Cerebellar nuclear complex (tissue), 1 donor: ENCODE results near the gene CNOT10.

Source experiments
- DNase-seq, 2 experiments: peaks; one replicate each; lab custom pipeline; 2025; lab: John Stamatoyannopoulos, UW

The CNOT10 gene

DNA sequence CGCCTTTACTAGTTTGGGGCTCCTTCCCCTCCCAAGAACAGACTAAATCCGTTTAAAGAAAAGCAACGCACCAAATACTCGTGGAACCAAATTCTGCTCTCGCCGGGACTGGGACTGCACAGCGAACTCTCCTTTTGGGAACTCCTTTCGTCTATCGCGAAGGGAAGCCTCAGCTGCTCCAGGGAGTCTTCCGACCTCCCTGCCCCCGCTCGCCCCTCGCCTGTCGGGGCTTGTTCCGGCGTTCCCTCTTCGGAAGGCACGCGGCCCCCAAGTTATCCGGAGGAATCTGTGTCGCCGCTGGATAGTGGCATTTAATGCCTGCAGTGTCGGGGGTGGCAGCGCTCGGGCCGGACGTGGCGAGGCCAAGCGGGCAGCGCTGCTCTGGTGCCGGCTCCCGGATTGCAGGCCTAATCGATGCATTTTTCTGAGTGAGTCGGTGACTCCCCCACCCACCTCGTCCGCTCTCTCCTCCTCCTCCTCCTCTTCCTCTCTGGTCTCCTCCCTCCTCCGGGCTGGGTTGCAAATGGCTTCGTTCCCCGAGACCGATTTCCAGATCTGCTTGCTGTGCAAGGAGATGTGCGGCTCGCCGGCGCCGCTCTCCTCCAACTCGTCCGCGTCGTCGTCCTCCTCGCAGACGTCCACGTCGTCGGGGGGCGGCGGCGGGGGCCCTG is 132.7 kb downstream of the CNOT10 start, which contains the start of gene TRIM71:
TRIM71 (plus strand) TSS at position 440 of the 671 bp plus-strand sequence; CDS start at position 524, 84 bp downstream.
- no peak for DNase-seq

DNA sequence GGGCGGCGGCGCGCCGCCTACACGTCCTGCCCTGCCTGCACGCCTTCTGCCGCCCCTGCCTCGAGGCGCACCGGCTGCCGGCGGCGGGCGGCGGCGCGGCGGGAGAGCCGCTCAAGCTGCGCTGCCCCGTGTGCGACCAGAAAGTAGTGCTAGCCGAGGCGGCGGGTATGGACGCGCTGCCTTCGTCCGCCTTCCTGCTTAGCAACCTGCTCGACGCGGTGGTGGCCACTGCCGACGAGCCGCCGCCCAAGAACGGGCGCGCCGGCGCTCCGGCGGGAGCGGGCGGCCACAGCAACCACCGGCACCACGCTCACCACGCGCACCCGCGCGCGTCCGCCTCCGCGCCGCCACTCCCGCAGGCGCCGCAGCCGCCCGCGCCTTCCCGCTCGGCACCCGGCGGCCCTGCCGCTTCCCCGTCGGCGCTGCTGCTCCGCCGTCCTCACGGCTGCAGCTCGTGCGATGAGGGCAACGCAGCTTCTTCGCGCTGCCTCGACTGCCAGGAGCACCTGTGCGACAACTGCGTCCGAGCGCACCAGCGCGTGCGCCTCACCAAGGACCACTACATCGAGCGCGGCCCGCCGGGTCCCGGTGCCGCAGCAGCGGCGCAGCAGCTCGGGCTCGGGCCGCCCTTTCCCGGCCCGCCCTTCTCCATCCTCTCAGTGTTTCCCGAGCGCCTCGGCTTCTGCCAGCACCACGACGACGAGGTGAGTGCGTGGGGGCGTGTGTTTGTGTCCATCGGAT is 133.4 kb downstream of the CNOT10 start:
- no peak for DNase-seq

DNA sequence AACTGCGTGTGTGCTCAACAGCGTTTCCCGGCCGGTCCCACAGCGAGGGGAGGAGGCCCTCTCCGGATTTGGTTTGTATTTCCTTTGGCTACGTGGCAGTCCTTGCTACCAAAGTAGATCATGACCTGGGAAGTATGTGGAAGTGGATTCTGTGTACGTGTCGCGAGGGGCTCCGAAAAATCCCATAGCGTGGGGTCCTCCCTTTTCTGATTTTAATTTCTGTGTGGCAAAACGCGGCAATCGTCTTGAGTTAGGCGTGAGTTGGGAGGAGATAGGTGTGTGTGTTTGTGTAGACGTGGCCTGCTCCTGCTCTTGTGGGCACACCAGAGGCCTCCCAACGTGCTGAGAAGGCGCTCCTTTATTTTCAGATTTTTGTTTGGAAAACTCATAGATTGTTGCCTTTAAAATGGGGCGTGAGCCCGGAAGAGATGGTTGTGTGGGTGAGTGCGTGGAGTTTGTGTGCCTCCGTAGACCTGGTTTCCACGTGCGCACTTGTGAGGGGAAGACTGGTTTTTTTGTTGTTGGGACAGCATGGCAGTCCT is 134.1 kb downstream of the CNOT10 start:
- no peak for DNase-seq

DNA sequence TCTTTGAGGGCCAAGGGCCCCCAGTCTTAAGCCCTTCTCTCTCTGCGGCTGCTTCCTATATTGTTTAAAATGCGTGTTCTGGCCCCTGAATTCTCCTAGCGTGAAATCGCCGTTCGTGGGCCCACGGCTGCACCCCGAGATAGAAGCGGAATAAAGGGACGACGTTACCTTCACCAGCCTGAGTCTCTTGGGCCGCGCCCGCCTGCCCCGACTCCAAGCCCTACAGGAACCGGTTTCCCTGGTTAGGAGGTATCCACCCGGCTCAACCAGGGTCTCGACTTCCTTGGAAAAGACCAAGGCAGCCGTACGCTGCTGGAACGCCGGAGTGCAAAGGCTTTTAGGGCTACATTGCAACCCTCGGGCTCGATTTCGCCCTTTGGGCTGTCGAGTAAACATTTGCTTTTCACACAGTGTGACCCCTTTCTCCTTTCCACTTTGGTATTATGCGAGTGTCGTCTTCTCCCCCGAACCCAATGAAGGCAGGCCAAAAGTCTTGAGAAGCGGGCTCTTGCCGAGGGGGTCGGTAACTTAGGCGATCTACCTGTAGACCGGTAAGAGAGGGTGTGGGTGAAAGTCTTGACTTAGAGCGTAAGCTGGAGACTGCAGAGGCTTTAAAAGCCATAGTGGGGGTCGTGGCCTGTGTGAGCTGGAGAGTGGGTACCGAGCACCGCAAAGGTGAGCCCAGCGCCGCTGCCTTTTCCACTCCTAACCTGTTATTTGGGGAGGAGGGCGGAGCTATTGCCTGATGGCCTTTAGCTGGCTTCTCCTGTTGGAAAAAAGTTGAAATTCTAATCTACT is 134.8 kb downstream of the CNOT10 start:
- DNase-seq, result no peak

GRCh38 chr3:32820430-32820829 is 135.4 kb downstream of the CNOT10 start:
- no peak for DNase-seq

DNA sequence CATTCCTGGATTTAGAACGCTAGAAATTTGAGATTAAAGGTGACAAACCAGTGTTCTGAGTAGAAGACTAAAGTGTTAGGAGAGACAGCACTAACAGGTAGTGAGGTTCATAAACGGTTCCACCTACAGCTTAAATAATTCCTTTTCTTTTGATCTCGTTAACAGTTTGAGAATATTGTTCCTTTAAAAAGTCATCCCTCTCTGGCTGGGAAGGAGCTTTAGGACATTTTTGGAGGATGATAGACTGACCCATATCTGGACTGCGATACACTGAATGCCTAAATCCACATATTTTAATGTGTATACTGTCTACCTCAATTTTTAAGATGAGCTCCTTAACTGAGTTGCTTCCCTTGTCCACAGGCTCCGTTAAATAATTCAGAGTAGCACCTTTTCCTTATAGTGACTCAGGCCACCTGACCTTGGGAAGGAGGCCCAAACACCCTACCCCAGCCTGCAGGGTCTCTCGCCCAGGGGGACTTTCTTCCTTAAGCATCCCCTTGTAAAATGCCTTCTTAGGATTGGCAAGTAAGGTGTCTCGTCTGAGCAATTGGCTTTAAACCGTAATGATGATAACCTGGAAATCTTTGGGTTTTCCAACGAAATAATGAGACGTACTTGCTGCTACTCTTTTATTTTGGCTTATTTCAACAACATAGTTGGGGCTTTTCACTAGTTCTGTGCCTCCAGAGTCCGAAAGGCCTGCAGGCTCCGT is 136.1 kb downstream of the CNOT10 start:
- no peak for DNase-seq

DNA sequence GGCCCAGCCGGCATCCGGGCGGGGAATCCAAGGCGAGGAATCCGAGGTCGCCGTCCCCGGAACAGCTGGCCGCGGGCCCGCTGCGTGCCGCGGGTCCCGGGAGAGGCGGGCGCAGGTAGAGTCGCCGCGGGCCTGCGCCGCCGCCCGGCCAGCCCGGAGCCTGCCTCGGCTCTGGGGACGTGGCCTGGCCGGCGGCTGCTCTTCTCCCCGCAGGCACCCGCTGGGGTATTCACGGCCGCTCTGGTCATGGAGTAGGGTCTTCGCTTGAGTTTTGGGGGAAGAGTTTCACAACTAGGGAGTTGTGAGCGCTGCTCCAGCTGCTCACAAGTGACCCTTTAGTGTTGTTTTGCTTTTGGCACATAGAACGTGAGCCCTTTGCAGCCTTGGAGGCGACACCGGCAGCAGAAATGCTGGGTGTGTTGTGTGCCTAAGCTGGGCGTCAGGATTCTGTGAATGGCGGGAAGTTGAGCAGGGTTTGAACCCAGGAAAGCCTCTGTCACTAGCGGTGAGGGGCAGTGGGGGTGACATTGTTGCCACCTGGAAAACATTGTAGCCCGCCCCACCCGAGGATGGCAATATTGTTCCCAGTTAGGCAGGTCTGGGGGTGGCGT is 136.8 kb downstream of the CNOT10 start:
- no peak for DNase-seq

GRCh38 chr3:32822609-32823498 is 137.9 kb downstream of the CNOT10 start:
- no peak for DNase-seq
